Esophagus muscularis mucosa (tissue), 4 donors: ENCODE results near the gene WFDC1.

Experiments used
- CTCF ChIP-seq, 3 experiments: fragments of 200-600 bp in 2 of 3; fragments of 450-650 bp in 1 of 3; sonication (generic) in 2 of 3; IDR thresholded peaks; one replicate each; pipeline ENCODE4 v1.5.1; 2017 to 2019; ENCODE audit warnings: antibody characterized with exemption in 3 of 3, mild to moderate bottlenecking in 2 of 3, moderate library complexity in 1 of 3
- EP300 ChIP-seq: sonication (generic); formaldehyde crosslinking; IDR thresholded peaks from one replicate; pipeline ENCODE4 v1.6.1; 2017; ENCODE audit warnings: antibody characterized with exemption
- POLR2A ChIP-seq: fragments of 450-650 bp; IDR thresholded peaks from one replicate; pipeline ENCODE4 v1.6.1; 2017; ENCODE audit warnings: antibody characterized with exemption, moderate library complexity, mild to moderate bottlenecking, low read depth
- POLR2AphosphoS5 ChIP-seq, 2 donors: sonication (generic); formaldehyde crosslinking; IDR thresholded peaks; one replicate each; pipeline ENCODE4 v1.6.1; 2017; ENCODE audit warnings: antibody characterized with exemption in 2 of 2

- TF ChIP-seq POLR2AphosphoS5 (IDR thresholded peaks at IDR 0.05) = no peak
- no peak for TF ChIP-seq CTCF (IDR thresholded peaks at IDR 0.05)
- TF ChIP-seq POLR2A = no peak
- no peak for TF ChIP-seq EP300
Measured at GRCh38 chr16:84350685-84351400, 56.2 kb downstream of the WFDC1 start.
